Measurements from ENCODE around the gene APBA3.

DNA sequence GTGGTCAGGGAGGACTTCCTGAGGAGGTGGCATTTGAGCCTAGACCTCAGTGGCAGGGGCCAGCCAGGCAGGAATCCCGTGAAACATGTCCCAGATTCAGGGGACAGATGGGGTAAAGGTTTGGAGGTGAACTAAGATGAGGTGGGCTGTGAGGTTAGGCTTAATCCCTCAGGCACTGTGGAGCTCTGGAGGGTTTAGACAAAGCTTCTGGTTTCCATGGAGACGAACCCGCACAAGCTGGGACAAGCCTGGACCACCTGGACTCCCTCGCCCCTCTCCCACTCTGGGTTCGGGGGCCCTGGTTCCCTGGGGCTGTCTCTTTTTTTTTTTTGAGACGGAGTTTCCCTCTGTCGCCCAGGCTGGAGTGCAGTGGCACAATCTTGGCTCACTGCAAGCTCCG lies 37.6 kb downstream of the APBA3 start:
- no peak for TF ChIP-seq CTCF (IDR thresholded peaks at IDR 0.05)
- TF ChIP-seq POLR2A (IDR thresholded peaks at IDR 0.05) = no peak

Data from testis (tissue), 2 donors.